GM12865 (cell line): ENCODE measurements around the gene TOX3.

Experiments
- DNase-seq: peaks from one replicate; pipeline ENCODE4 v3.0.0; 2010; ENCODE audit warnings: low read depth
- H3K4me3 ChIP-seq: 2 replicates; pipeline ENCODE4 v1.5.1; 2011; ENCODE audit warnings: mild to moderate bottlenecking, low read depth, low read length, control low read depth
- TF ChIP-seq, protein P1 (sequence below): IDR thresholded peaks from 2 replicates; pipeline ENCODE4 v1.5.1; 2011; ENCODE audit warnings: low read length, control low read depth, low read depth, inconsistent platforms; ENCODE audit not compliant: insufficient read depth; ENCODE audit errors: missing control alignments

TOX3 gene

GRCh38 chr16:52416888-52417287, 130.1 kb downstream of the TOX3 start:
- no peak for DNase-seq
- TF ChIP-seq, protein P1, sequence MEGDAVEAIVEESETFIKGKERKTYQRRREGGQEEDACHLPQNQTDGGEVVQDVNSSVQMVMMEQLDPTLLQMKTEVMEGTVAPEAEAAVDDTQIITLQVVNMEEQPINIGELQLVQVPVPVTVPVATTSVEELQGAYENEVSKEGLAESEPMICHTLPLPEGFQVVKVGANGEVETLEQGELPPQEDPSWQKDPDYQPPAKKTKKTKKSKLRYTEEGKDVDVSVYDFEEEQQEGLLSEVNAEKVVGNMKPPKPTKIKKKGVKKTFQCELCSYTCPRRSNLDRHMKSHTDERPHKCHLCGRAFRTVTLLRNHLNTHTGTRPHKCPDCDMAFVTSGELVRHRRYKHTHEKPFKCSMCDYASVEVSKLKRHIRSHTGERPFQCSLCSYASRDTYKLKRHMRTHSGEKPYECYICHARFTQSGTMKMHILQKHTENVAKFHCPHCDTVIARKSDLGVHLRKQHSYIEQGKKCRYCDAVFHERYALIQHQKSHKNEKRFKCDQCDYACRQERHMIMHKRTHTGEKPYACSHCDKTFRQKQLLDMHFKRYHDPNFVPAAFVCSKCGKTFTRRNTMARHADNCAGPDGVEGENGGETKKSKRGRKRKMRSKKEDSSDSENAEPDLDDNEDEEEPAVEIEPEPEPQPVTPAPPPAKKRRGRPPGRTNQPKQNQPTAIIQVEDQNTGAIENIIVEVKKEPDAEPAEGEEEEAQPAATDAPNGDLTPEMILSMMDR, result no peak
- no peak overlapping the region for H3K4me3 ChIP-seq

DNA sequence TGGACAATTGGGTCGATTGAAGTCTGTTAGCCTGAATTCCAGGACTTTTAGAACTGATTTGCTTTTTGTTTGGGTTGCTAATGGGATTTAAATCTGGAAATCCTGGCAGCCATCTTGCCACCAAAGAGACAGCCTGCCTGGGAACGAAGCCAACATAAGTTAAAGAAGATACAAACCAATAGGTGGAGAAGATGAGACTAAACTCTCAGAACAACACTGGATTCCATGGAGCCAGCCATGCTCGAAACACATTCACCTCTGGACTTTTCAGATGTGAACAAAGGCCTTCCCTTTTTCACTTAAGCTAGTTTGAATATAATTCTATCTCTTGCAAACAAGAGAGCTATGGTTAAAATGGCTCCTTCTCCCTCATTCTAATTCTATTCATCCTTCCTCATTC, 135.9 kb downstream of the TOX3 start:
- no peak for DNase-seq
- TF ChIP-seq, protein P1, result no peak
- no peak overlapping the region for H3K4me3 ChIP-seq

GRCh38 chr16:52408191-52408845, 138.6 kb downstream of the TOX3 start:
- H3K4me3 ChIP-seq, result no peak overlapping the region
- TF ChIP-seq, protein P1, result no peak
- DNase-seq, result no peak

DNA sequence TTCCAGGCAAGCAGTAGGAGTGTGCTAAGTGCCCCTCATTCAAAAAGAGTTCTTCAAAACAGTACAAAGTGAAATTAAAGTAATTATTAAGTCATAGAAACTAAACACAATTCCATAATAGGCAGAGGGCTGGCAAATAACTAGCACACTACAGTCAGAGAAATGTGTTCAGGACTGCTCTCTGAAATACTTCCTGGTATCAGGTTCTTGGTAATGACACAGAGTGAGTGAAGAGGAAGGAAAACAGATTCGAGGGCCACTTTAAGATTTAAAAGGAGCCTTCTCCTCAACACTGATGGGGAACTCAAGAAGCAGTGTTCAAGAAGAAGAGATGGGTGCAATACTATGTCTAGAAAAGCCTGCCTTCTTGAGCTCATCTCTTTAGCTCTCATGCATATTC, 139.2 kb downstream of the TOX3 start:
- DNase-seq, result no peak
- H3K4me3 ChIP-seq, result no peak overlapping the region
- TF ChIP-seq, protein P1, result no peak

DNA sequence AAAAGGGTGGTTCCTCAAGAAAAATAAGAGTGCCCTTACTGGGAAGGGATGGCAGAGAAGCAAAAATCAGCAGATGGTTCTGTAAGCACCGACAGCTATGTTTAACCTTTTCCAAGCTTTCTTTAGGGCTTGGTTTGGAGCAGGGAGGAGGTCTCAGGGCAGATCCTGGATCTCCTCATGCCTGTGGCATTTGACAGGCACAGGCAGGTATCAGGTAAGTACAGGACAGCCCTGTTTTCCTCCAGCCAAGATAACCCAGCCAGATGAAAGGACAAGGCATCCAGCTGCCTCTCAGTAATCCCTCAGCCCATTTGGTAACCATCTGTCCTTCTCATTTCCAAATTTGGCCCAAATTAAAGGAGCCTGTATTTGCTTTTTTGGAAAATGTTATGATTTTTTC, 141.5 kb downstream of the TOX3 start:
- TF ChIP-seq, protein P1, result no peak
- no peak overlapping the region for H3K4me3 ChIP-seq
- DNase-seq, result no peak

- TF ChIP-seq, protein P1, result no peak
- no peak for DNase-seq
- no peak overlapping the region for H3K4me3 ChIP-seq
These were observed 142.4 kb downstream of the TOX3 start for GRCh38 chr16:52404546-52404945.

DNA sequence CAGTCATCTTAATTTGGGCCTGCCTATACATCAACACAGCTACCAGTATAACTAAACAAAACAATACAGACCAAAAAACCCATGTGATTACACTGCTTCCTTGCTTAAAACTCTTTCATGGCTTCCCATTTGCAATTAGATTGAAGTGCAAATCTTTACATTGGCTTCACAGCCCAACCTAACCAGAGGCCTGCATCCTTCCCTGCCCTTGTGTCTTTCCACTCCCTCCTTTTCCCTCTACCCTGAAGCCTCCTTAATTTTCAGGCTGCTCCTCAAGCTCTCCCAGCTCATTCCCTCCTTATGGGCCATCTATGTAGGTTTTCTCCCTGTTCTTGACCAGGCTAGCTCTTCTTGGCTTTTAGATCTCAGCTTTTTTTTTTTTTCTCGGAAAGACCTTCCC, 147.8 kb downstream of the TOX3 start:
- DNase-seq, result no peak
- TF ChIP-seq, protein P1, result no peak
- H3K4me3 ChIP-seq, result no peak overlapping the region
